Measurements from ENCODE around the gene COA1.

Gene COA1

DNA sequence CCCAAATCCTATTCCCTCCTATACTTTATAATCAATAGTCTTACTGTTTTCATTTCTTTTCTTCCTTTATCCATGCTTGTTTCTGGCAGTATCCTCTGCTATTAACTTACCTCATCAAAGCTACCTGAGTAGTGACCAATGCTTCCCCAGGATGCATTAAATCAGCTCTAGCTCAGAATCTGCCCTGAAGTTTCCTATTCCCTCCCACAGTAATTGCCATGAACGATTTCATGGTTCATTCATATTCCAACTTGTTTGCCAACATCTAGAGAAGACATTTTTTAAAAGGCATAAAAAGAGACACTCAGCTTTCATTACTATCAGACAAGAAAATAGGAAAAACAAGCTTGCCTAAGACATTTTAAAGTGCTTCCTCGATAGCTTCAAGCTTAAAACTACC lies 42.3 kb downstream of the COA1 start:
- DNase-seq, result no peak

DNA sequence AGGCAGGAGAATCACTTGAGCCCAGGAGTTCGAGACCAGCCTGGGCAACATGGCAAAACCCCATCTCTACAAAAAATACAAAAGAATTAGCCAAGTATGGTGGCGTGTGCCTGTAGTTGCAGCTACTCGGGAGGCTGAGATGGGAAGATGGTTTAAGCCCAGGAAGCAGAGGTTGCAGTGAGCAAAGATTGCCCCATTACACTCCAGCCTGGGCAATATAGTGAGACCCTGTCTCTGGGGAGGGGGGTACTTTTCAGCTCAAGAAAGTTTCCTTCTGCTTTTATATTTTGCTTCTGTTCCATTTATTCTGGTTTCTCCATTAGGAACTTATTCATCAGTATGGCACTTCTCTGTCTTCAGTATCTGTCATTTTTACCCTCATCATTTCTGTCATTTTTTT lies 48.6 kb downstream of the COA1 start:
- DNase-seq, result no peak

DNA sequence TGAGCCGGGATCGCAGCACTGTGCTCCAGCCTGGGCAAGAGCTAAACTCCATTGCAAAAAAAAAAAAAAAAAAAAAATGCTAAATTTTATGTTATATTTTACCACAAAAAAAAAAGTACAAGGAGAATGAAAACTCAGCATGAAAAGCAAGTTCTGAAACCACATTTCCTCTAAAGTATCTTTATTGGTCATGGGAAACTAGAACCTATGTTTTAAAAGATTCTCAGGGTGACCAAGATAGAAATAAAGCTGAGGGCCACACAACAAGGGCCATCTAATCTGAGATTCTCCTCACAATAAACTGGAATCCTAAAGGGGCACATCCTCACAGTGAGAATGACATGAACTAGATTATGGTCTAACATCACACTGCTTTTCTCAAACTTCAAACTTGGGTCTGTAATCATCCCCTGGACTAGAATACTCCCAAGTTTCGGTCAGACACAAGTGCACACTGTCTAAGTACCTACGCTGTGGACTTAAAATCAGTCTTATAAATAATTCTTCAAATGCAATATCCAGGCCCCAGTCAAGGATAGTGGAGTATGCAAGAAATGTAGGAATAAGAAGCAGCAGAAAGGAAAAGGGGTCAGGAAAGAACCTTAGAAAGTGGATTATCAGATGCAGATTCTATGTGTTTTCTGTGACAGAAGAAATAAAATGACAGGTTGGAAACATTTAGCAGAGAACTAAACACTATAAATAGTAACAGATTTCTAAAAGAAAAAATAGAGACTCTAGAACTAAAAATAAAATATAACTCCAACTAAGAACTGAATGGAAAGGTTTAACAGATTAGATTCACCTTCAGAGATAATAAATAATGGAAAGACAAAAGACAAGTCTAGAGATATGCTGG lies 49.9 kb downstream of the COA1 start:
- DNase-seq, result no peak

DNA sequence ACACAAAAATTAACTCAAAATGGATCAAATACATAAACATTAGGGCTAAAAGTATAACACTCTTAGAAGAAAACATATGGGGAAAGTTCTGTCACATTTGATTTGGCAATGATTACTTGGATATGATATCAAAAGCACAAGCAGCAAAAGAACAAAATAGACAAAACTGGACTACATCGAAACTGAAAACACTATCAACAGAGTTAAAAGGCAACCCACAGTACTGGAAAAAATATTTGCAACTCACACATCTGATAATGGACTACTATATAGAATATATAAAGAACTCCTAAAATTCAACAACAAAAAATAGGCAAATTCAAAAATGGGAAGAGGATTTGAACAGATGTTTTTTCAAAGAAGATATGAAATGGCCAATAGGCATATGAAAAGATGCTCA lies 51.0 kb downstream of the COA1 start:
- no peak for DNase-seq

DNA sequence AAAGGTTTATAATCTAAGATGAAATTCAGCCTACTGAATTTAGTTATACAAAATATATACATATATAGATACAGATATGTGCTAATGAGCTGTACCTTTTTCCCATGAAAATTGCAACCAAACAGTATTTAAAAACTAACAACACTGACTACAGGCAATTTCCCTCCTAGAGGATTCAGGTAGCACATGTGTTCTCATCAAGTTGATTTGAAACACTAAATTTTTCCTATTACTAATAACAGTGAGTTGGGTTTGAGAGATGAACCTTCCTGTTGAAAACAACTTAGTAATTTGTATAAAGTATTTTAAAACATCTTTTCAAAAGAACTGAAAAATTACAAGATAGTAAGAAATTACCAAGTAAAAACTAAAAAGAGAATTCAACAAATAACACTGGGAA lies 51.5 kb downstream of the COA1 start:
- no peak for DNase-seq

DNA sequence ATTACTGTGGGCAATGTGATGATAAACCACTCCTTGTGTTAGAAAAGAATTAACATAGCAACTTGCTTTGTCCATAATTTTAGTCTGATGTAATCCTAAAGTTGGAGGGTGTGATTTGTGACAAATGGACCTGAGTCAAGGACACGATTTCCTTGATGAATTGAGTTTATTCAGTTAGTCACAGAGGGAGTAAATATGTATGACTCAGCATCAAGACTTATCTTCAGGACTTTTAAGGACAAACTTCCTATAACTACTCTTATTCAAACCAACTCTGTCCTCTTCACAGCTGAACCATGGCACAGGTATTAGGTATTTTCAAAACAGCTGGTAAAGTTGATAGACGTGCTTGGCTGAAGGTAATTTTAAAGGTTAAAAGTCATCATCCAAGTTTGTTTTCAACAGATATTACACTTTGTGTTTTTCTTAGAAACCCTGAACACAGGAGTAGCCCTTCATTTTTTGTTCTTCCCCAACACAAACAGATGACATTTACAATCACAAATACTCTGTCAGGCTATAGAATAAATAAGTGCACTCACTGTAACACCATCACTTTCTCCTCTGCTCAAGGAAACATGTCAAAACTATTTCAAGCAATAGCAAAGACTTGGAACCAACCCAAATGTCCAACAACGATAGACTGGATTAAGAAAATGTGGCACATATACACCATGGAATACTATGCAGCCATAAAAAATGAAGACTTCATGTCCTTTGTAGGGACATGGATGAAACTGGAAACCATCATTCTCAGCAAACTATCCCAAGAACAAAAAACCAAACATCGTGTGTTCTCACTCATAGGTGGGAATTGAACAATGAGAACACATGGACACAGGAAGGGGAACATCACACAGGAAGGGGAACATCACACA lies 54.5 kb downstream of the COA1 start:
- DNase-seq, result peak; percentile 75

DNA sequence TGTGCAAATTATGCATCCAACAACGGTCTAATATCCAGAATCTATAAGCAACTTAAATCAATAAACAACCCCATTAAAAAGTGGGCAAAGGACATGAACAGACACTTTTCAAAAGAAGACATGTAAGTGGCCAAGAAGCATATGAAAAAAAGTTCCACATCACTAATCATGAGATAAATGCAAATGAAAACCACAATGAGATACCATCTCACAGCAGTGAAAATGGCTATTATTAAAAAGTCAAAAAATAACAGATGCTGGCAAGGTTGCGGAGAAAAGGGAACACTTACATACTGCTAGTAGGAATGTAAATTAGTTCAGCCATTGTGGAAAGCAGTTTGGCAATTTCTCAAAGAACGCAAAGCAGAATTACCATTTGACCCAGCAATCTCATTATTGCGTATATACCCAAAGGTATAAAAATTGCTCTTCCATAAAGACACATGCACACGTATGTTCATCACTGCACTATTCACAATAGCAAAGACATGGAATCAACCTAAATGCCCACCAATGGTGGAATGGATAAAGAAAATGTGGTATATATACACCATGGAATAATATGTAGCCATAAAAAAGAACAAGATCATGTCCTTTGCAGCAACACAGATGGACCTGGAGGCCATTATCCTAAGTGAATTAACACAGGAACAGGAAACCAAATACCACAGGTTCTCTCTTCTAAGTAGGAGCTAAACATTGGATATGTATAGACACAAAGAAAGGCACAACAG lies 55.9 kb downstream of the COA1 start:
- DNase-seq, result peak; percentile 19

DNA sequence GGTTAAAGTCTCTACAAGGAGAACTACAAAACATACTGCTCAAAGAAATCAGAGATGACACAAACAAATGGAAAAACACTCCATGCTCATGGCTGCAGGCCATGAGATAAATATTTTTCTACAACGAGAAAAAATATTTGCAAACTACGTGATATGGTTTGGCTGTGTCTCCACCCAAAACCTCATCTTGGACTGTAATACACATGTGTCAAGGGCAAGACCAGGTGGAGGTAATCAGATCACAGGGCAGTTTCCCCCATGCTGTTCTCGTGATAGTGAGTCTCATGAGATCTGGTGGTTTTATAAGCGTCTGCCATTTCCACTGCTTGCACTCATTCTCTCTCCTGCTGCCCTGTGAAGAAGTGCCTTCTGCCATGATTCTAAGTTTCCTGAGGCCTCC lies 57.8 kb downstream of the COA1 start:
- DNase-seq, result no peak

DNA sequence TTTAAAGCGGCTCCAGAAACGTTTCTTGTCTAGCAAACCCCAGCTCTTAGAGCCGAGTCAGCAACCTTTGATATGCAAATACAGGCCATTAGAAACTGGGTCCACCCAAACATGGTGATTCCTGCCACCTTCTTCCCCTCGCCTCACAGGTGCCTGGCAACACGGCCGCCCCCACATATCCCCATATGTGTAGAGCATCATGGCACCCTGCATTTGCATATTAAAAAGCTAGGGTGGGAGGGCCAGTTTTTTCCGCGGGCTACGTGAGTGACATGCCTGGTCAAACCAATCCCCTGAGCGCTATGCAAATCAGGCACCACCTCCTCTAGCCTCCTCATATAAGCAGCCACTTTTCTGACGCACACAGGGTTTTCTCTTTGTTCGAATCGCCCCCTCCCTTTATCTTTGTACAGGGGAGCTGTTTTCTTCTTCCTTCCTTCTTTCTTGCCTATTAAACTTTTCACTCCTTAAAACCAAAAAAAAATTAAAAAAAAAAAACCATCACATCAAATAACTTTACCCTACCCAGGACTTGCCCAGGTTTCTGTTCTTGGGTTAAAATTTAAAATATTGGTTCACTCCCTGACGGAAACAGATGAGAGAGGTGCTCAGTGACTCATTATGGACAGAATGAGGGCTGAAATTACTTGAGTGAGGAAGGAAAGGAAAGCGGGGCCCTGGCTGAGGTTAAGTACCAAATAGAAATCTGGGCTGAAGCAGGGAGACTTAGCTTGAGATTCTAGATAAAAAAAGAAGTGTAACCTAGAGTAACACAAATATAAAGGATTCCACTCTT lies 59.8 kb downstream of the COA1 start:
- no peak for DNase-seq

DNA sequence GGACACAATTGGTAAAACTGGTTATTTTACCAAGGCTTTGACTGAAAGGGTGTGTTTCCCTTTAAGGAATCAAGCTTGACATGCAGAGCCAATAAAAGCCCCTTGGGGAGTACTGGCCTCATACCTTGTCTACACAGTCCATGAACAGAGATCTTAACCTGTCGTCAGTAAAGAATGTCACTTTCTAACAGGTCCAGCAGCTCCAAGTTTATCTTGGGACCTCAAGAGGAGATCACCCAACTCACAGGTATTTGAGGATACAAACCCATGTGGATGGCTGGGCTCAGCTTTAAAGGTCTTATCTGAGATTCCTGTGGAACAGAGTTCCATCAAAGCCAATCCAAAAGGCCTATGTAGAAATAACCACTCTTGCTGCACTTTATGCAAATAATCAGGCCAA lies 61.3 kb downstream of the COA1 start:
- DNase-seq, result peak; percentile 32

DNA sequence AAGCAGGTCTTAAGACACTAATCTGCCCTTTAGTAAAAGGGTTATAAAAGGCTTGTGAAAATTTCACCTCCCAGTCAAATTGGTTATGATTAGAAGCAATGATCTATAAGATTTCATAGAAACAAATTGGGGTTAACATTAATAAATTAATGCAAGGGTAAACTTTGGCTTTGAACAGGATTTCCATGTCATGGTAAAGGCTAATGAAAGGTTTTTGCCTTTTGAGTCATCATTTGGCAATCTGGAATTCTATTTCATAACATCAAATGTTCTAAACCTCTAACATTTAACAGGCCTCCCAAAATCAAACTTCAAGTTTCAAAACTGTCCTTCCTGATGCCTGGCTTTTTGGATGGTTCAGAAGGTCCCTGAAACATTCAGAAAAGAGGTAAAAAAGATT lies 62.4 kb downstream of the COA1 start:
- no peak for DNase-seq

DNA sequence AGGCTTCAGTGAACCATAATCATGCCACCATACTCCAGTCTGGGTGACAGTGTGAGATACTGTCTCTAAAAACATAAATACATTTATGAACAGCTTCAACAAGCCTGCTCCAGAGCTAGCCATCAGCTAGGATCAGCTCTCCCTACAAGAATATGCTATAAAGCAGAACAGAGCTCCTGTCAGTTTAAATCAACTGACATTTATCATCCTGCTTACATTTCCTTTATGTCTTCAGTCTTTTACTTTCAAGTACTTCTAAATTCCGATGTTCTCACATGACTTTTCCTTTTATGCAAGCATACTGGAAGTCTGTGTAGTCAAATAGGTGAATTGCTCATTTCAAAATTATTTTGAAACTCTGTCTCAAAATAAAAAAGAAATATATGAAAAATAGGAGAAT lies 64.6 kb downstream of the COA1 start:
- no peak for DNase-seq

DNA sequence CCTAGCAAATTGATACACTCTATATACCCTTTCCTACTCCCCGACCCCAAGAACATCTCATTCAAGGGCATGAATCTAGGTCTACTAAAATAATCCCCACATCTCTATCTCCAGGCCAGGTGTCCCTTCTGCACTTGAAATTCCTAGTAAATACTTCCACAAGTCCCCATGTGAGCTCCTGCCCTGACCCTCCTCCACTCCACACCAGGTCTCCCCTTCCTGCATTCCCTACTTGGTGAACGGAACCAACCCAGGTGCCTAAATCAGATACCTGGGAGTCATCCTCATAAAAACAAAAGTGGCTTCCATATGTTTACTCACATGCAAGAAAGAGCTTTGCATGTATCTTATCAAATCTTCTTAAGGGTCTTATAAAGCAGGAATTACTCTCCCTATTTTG lies 69.2 kb downstream of the COA1 start:
- no peak for DNase-seq

DNA sequence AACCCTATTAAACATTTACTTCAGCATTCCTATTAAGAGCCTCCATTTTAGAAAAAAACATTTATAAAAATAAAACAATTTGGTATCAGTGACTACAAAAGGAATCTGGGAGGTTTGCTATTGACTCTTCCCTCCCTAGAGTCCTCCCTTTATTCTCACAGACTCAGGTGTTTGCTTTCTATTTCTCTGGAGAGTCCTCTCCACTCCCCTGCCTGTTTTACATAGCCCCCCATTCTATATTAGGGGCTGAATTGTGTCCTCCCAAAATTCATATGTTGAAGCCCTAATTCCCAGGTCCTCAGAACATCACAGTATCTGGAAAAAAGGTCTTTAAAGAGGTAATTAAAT lies 69.8 kb downstream of the COA1 start:
- no peak for DNase-seq

DNA sequence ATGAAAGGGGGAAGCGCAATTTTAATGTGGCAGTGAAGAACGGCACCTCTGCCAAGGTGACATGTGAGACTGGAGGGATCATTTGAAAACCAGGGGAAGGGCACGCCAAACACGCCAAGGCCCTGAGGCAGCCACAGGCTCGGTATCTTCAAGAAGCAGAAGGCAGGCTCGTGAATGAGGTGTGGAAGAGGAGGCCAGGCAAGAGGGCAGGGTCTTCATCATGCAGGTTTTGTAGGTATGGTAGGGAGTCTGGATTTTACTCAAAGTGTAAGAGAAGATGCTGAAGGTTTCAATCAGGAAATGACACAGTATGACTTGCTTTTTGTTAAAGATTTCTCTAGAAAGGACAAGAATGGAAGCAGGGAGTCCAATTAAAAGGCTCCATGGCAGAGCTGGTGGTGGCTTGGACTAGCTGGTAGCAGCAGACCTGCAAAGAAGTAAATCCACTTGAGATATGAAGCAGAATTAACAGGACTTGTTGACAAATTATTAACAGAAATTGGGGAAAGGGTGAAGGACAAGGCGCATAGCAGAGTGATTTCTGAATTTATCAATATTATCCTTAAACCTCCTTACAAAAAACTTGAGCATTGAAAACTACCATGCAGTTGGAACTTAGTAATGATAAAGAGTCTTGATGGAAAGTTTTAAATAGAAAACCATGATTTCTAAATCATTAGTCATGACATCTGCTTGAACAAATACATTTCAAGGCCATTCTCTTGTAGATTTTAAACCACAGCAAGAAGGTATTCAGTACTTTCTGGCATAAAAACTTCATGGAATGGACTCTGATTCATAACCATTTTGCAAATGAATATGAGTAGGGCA lies 70.4 kb downstream of the COA1 start:
- DNase-seq, result peak; percentile 70

DNA sequence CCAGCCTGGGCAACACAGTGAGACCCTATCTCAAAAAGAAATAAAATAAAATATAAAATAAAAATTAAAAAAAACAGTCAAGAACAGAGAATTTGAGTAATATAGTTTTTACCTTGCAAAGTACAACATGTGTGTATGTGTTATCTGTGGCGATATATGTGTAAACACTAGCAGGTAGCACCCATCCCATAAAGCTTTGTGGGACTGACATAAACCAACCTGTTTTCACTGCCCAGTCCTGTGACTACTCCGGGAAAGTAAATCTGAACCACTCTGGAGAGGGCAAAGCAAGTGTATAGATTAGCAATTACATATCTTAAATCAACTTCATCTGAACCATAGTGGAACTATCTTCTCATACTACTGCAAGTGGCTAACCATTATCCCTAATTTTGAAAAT lies 72.3 kb downstream of the COA1 start:
- no peak for DNase-seq

DNA sequence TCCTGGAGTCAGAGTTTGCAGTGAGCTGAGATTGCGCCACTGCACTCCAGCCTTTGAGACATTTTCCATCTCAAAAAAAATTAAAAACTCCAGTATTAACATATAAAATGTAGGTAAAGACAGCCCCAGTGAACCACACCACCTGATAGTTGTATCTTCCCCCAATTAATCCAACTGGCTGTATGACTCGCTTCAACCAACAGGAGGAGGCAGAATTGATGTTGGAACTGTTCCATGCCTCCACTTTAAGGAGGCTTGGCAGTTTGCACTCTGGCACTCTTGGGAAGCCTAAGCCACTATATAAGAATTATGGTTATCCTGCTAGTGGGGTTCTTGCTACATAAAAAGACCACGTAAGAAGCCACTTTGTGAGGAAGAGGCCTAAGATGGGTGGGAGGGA lies 73.7 kb downstream of the COA1 start:
- DNase-seq, result no peak

DNA sequence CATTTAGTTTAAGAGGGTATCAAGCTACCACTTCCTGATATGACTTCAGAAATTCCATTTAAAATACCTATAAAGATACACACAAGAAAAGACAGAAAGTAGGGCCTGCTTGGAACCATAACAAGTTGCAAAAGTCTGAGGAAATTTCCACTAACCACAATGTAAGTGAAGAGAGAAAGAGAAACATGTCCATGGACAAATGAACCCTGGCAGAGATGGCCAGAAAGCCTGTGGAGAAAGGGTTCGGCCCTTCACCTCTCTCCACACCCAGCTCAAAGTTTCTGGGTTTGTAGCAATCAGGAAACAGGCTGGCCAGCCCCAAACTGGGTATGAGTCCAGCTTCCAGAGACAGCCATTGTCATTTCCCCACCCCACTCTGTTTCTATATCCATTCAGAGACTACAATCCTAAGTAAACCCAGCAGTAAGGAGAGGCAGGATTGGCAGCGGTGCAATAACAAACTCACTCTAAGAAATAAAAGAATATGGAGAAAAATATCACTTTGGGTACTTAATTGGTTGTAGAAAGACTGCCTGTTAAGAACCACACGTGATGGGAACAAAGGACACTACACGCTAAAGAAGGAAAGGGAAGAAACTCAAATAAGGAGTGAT lies 75.3 kb downstream of the COA1 start:
- no peak for DNase-seq

DNA sequence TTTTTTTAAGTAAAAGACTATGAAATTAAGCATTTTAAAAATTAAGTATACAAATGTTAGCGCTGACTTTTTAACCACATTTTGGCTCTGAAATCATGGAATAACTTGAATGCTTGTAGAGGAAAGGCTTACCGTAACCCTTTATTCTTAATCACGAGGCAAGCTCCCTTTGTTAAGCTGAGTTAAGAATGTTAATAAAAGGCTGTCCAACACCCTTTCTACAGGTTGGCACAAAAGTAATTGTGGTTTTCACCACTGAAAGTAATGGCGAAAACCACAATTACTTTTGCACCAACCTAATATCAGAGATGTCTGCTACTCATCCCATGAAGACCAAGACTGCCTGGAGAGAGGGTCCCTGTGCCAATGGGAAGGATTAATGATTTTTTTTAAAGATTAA lies 75.9 kb downstream of the COA1 start:
- DNase-seq, result no peak

DNA sequence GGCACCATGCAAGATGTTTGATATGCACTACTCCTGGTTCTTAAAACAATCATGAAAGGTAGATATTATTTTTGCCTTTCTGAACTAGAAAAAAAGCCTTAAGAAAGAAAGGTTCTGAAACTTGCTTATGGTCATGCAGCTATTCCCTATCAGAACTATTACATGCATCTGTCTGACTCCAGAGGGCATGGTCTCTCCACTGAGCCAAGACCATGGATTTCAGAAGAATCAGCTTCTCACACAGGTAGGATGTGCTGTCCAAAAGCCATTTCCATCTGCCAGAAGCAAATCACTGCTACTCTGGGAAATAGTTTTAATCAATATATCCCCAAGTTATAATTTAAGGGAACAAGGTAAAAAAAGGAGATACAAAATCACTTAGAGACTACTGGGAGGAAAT lies 77.0 kb downstream of the COA1 start:
- DNase-seq, result no peak

DNA sequence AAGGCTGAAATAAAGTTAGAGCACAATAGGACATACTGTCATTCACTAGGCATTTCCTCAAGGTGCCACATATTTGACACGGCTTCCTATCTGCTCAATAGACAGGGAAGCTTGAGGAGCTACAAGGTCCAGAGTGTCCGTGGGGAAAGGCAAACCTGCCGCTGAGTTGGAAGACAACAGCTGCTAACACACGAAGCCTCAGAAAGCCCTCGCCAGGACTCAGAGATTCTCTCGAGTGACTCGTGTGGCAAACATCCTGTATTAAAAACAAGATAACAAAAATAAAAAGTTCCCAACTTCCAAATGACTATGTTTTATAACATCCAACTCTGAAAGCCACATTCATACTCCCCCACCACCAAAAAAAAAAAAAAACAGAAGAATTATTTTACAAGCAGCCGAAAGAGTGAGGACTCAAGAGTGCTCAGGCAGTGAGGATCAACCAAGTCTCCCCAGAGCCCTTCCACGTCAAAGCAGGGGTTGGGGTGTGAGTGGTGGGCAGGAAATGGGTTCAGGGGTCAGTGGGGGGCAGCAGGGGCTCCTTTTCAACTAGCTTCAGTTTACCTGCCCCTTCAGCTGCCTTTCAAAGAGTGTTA lies 78.8 kb downstream of the COA1 start:
- no peak for DNase-seq

Measured in NCI-H226 (cell line).